HG03196 (cell line): ENCODE measurements around the gene HSPA12A.
"Not testable (repeated sequence)": the region's sequence is repeated elsewhere in the genome, so short reads cannot be mapped to it uniquely, and the experiment has no call there.

Source experiments
- ATAC-seq: cut with Tn5 transposase; IDR thresholded peaks from one replicate; pipeline ENCODE4 v1.9.1; 2021; ENCODE audit not compliant: unreplicated experiment

HSPA12A gene

GRCh38 chr10:116718058-116718457 is 24.3 kb downstream of the HSPA12A start:
- ATAC-seq: no peak

DNA sequence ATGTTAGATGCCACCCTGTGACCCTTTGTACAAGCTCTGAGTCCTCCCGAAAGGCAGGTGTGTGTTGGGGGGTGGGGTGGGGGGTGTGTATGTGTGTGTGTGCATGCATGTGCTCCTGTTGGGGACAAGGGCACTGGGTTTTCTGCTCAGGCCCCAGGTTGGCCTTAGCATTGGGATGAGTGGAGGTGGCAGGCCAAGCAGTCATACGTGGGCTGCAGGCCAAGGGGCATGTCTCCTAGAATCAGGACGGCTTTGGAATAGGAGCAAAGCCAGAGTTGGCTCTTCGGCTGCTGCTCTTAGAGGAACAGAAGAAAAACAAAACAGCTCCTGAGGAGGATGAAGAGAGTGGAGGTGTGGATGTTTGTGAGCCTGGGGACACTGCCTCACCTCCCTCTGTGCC is 26.0 kb downstream of the HSPA12A start:
- ATAC-seq: no peak

- no peak for ATAC-seq
These were observed 26.5 kb downstream of the HSPA12A start for GRCh38 chr10:116715839-116716377.

DNA sequence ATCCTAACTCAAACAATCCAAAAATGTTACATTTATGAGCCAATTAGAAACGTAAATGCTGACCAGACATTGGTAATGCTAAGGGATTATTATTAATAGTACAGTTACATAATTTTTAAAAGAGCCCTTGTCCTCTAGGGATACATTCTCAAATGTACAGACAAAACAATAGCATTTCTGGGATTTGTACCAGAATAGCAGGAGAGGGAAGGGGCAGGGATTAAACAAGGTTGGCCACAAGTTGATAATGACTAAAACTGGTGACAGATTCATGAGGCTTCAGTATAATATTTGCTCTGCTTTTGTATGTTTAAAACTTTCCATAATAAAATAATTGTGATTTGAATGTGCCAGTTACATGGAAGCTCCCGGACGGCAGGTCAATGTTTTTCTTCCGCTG is 27.0 kb downstream of the HSPA12A start:
- no peak for ATAC-seq

DNA sequence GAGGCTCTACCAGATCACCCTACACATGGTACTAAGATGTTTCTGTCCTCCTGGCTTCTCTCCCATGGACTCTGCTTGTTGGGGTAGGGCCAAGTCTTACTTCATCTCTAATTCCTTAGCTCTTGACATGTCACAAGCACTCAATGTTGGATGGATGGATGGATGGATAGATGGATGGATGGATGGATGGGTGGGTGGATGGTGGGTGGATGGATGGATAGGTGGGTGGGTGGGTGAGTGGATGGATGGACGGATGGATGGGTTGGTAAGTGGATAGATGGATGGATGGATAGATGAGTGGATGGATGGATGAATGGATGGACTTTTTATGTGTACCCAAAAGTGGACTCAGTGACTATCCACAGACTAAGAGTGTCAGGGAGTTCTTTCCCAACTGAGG is 28.5 kb downstream of the HSPA12A start:
- no peak for ATAC-seq

DNA sequence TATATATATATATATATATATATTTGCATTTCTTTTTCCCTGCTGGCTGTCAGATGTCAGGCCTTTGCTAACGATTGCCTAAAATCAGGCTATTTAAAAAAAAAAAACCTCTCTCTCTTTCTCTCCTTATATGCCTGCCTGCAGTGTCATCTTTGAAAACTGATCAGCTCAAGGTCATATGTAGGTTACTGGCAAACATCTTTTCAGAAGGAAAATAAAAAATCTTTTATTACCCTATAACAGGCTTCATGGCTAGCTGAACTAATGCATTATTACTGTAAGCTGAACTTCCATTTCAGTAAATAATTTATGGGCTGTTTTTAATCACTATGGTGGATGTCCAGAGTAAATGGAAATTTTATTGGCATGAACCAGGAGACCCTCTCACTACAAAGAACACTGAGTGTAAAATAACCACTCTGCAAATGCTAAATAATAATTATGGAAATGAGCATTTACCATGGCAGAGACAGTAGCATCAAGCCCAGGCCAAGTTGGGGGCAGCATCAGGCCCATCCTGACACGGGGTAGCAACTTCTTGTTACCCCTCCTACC is 29.3 kb downstream of the HSPA12A start:
- no peak for ATAC-seq

DNA sequence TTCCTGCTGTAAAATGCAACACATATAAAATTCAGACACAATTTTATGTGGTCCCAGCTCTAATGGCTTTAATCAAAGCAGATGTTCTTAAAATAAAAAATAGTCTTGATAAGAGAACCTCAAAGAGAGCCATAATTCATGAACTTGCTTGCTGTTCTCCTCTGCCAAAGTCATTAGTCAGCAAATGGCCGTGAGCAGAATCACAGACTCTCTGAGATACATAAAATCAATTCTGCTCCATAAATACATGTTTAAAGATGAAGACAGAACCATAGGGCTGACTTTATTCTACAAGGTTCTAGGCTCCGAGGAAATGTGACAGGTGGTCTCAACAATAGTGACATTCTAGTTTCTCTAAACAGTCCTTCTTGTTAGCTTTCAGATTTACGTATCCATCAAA is 29.8 kb downstream of the HSPA12A start:
- no peak for ATAC-seq

- ATAC-seq: not testable (repeated sequence)
These were observed 30.6 kb downstream of the HSPA12A start for GRCh38 chr10:116711803-116712202.

DNA sequence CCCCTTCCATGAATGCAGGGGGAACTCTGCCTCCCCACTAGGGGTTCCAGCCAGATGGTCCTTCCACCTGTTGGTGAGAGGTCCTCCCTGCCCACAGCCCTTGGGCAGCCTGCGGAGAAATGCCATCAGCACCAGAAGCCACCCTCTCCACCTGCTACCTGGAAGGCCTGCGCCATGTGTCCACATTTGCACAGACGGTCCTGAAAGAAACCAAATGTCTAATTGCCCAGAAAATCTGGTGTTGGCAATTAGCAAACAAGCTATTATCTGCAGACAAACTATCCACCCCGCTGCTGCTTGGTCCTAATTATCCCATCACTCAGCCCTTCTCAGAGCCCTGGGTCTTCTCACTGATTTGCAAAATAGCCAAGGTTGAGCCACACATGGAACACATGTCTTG is 32.3 kb downstream of the HSPA12A start:
- ATAC-seq: no peak

DNA sequence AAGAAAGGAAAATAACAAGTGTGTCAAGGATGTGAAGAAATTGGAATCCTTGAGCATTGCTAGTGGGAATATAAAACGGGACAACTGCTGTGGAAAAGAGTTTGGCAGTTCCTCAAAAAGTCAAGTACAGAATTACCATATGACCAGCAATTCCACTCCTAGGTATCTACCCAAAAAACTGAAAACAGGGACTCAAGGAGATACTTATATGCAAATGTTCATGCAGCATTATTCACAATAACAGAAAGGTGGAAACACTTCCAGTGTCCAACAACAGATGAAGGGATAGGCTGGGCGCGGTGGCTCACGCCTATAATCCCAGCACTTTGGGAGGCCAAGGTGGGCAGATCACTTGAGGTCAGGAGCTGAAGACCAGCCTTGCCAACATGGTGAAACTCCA is 33.5 kb downstream of the HSPA12A start:
- ATAC-seq: no peak

GRCh38 chr10:116708391-116708821 is 34.0 kb downstream of the HSPA12A start:
- no peak for ATAC-seq

DNA sequence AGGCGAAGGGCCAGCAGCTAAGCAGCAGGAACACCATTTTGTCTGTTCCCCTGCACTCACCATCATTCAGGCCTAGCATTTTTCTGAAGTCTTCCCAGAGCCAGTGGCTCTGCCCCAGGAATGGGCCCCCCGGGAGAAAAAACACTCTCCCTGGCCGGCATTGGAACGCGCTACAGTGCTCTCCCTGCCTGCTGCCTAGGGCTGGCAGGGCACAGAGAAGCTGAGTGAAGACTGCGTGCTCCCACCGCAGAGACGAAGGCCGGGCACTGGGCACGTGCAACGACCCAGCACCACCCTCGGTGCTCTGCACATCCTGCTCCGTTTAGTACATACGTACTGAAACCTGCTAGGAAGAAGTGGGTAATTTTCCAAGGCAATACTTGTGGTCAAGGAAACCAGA is 34.4 kb downstream of the HSPA12A start:
- ATAC-seq: no peak

DNA sequence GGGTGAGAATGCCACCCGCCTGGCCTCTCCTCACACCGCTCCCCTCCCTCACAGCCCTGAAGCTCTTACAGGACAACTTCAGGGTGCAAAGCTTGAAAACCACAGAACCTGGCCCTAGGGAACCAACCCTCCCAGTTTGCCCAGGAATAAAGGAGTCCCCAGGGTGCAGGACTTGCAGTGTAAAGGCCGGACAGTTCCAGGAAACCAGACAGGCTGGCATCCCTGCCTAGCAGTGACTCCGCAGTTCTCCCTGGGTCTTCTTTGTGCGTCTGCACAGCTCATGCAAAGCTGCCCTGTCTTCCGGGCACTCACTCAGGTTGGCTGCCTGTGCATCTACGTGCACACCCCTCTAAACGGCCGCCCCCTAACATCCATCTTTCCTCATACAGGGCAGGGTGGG is 36.1 kb downstream of the HSPA12A start:
- ATAC-seq: no peak

- no peak for ATAC-seq
These were observed 36.9 kb downstream of the HSPA12A start for GRCh38 chr10:116705498-116705897.

DNA sequence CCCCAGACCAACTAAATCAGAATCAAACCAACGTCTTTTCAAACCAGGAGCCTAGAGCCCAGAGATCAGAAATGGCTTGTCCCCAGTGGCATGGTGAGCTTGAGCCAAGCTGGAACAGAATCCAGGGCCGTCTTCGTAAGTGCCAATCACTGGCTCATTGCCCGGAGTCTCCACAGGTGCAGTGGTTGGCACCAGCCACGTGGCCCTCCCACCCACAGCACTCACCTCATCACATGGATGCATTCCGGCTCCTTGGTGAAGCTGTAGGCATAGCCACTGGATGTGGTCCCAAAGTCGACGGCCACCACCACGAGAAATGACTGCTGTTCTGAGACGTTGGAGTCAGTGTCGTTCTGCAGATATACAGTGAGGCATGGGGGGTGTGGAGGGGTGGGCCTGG is 37.4 kb downstream of the HSPA12A start:
- no peak for ATAC-seq

DNA sequence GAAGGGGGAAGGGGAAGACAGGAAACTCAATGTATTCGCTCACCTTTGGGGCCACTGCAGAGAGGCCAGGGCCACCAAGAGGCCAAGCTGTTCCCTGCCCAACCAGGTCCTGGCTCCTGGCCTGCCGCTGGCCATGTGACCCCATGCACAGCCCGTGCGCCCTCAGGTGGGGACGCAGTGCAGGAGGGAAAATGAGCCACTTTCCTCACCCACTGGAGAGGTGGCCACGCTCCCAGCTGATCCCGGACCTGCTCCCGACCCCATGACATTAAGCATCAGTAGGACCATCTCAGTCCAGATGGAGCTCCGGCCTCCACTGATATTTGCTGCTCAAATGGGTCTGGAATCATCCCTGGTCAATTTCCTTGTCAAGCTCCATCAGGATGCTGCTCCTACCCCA is 40.2 kb downstream of the HSPA12A start:
- no peak for ATAC-seq

DNA sequence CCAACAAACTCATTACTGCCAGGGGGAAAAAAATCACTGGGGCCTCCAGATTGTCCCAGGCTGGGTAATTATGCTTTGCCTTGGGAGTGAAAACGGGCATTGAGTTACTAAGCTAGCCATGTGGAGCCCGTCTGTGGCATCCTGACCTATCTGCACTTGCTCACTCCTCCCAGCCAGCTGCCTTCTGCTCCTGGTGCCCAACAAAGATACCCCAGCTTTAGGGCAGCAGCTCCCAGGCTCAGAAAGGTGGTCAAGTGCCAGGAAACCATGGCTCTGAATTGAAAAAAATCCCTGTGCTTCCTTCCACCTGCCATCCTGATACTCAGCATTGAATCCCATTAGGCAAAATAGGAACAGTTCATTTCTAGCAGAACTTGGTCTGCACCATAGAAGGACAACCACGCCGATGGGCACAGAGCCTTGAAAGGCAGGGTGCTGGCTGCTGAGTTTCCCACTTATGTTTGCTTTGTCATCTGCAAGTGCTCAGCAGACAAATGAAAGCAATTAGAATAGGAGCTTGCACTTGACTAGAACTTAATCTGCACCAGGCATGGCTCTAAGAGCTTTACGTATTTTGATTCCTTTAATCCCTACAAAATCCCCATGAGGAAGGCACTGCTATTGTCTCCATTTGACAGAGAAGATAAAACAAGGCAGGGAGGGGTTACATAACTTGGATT is 42.8 kb downstream of the HSPA12A start:
- ATAC-seq: no peak

DNA sequence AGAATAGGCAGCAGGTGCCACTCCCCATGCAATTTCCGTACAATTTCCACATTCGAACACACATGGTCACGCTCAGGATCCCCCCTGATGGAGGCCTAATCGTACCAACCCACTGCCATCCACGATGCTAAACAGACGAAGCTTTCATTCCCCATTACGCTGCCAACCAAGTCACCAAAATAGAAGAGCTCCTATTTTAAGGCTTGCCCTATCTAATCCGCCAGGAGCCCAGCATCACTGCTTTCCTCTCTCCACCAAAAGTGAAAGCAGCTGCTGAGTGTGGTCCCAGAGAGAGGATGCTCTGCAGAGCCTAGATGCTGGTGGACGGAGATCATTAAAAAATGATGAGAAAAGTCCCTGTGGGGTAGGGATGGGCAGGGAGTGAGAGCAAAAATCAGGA is 43.3 kb downstream of the HSPA12A start:
- no peak for ATAC-seq

DNA sequence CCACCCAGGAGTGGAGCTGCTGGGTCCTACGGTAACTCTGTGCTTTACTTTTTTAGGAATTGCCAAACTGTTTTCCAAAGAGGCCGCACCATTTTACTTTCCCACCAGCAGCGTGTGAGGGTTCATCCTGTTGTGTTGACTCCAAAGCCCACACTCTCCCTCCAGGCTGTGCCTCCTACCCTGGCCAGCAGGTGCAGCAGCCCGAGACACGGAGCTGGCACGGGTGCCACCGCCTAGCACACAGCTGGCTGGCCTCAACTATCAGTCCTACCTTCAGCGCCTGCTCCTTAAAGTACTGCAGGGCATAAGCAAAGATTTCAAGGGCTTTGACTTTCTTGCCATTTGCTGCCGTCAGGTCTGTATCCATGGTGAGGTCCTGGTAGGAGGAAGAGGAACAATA is 44.0 kb downstream of the HSPA12A start:
- no peak for ATAC-seq

DNA sequence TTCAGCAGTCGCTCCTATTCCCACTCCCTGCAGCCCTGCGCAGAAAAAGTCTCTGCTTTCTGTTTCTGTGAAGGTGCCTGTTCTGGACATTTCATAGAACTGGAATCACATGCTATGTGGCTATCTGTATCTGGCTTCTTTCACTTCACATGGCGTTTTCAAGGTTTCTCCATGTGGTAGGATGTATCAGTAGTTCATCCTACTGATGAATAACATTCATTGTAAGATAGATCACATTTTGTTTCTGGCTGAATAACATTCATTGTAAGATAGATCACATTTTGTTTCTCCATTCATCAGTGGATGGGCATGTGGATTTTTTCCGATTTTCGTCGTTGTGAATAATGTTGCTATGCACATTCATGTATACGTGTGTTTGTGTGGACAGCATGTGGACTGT is 44.5 kb downstream of the HSPA12A start:
- no peak for ATAC-seq

DNA sequence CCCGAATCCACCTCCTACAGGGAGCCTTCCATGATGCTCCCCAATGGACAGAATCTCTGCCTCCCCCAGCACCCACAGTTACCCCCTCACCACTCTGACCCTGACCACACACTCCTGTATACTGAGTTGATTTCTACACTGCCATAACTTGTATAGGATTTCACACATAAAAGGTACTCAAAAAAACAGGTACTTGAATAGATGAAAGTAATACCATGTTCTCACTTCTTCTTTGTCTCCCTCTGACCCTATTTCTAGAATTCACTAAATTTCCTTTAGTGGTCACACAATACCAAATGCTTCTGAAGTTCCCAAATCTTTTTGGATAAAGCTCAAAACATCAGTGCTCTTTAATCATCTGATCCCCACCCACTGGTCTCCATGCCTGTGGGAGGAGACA is 45.4 kb downstream of the HSPA12A start:
- no peak for ATAC-seq

GRCh38 chr10:116694927-116695268 is 47.5 kb downstream of the HSPA12A start:
- ATAC-seq: no peak
